Right lobe of liver (tissue), 6 donors: Measurements from ENCODE around the gene PAX8. TPM values are rescaled to one million over a fixed set of nuclear protein-coding genes. Genes with fewer than 3 reads are reported as not detected.
A peak's percentile ranks its signal among the peaks of the same experiment; 100 is the strongest.

Source experiments
- ATAC-seq, 4 donors: fragments of 200-7000 bp; cut with Tn5 transposase; one replicate each; pipeline ENCODE4 v1.9.1; 2020; ENCODE audit warnings: mild to moderate bottlenecking in 4 of 4, moderate library complexity in 4 of 4
- DNase-seq, 3 donors: peaks; one replicate each; pipeline ENCODE4 v3.0.0-alpha.2; 2020
- H3K27ac ChIP-seq, 3 donors: fragments of 200-600 bp; one replicate each; pipeline ENCODE4 v1.8.0; 2022
- H3K27me3 ChIP-seq, 2 donors: fragments of 200-600 bp; one replicate each; pipeline ENCODE4 v1.8.0; 2022
- H3K36me3 ChIP-seq, 4 donors: fragments of 200-600 bp; sonication (generic) in 1 of 4; one replicate each; pipeline versions ENCODE4 v1.5.1 to v1.8.0; 2017 to 2022; ENCODE audit warnings: control low read depth in 1 of 4
- H3K4me1 ChIP-seq, 4 donors: fragments of 200-600 bp; sonication (generic) in 1 of 4; one replicate each; pipeline versions ENCODE4 v1.5.1 to v1.8.0; 2017 to 2022; ENCODE audit warnings: control low read depth in 1 of 4
- H3K4me3 ChIP-seq, 3 donors: fragments of 200-600 bp; one replicate each; pipeline ENCODE4 v1.8.0; 2022
- H3K9me3 ChIP-seq, 4 donors: fragments of 200-600 bp; sonication (generic) in 1 of 4; one replicate each; pipeline versions ENCODE4 v1.5.1 to v1.8.0; 2017 to 2022; ENCODE audit warnings: control low read depth in 1 of 4
- CTCF ChIP-seq, 4 donors: fragments of 200-600 bp in 3 of 4; fragments of 450-650 bp in 1 of 4; IDR thresholded peaks; one replicate each; pipeline versions ENCODE4 v1.5.1 to v1.8.0; 2016 to 2022; ENCODE audit warnings: antibody characterized with exemption in 4 of 4, mild to moderate bottlenecking in 2 of 4
- POLR2A ChIP-seq: fragments of 450-650 bp; IDR thresholded peaks from one replicate; pipeline ENCODE4 v1.6.1; 2017; ENCODE audit warnings: antibody characterized with exemption, mild to moderate bottlenecking
- WGBS: methylation state at CpG from one replicate; pipeline ENCODE4 v1.1.6; 2018; ENCODE audit warnings: low coverage, low lambda C conversion rate; ENCODE audit not compliant: insufficient coverage; ENCODE audit errors: missing lambda C conversion rate; 5-methylcytosine and 5-hydroxymethylcytosine counted together
- intact Hi-C, 2 donors: fragments of 100-400 bp; cut with DNase I; formaldehyde crosslinking; loops; one replicate each; pipeline versions ENCODE4 v1.11.2 to v1.14.1; 2022
- total RNA-seq, 6 experiments: library from RNA; depleted of rRNA in 2 of 6; stranded (reverse); fragments of >200 nt in 2 of 6; fragmentation: NEBNext Ultra II Directional in 3 of 6; extraction: Animal tissue kit (Norgen Biotek cat#: 25700) in 3 of 6; gene quantifications; one replicate each; pipeline versions ENCODE4 v1.1.0 to v1.2.4, GENCODE V29; 2016 to 2023
- donor health status: DM: no; HTN: yes; CAD: no.
- donor health status: DM: no; HTN: no; CAD: no.
- donor health status: DM: no; HTN: no; CAD: no.
- donor health status: DM: no; HTN: yes; CAD: no.
- donor health status: DM: no; HTN: yes; CAD: no.

The PAX8 gene
- total RNA-seq, 6 experiments from 2014 or later, result 0.27 to 1.9 (median 0.86) TPM

GRCh38 chr2:113240915-113241911 lies 37.5 kb downstream of the PAX8 start:
- no peaks in the 10 kb centered on the region for H3K36me3 ChIP-seq
- H3K9me3 ChIP-seq, result no peaks in the 10 kb centered on the region
- peaks cover 0 to 46% (median 8%) of the 10 kb centered on the region in 4 donors for H3K4me1 ChIP-seq
- intact Hi-C loops, result no loop called here
- H3K27me3 ChIP-seq, result no peaks in the 10 kb centered on the region
- ATAC-seq, result peak in 3 of 4 donors; percentile 5 to 84 (median 33)
- WGBS, result 54% methylated on average over 12 of the region's 18 CpGs
- H3K4me3 ChIP-seq, result no peak overlapping the region
- peak overlapping the region in 1 of 3 donors; percentile 34 for H3K27ac ChIP-seq
- no peak for TF ChIP-seq CTCF (IDR thresholded peaks at IDR 0.05)
- TF ChIP-seq POLR2A, result no peak
- DNase-seq, result peak in 1 of 3 donors; percentile 72

- Histone ChIP-seq H3K27ac (peak overlapping the region in 1 of 3 donors; percentile 34), H3K27me3 (no peaks in the 10 kb centered on the region), H3K9me3 (no peaks in the 10 kb centered on the region), H3K36me3 (no peaks in the 10 kb centered on the region), H3K4me3 (no peak overlapping the region), H3K4me1 (peaks cover 0 to 37% (median 3%) of the 10 kb centered on the region in 4 donors)
- ATAC-seq (peak; percentile 61 to 83 (median 72)), DNase-seq (peak; percentile 89 to 90 (median 89))
- intact Hi-C loops, result no loop called here
- WGBS, result 28% methylated on average over 13 of the region's 15 CpGs
- TF ChIP-seq POLR2A (peak; percentile 11), CTCF (IDR thresholded peaks at IDR 0.05) (no peak)
Observed at GRCh38 chr2:113240150-113240914, 38.4 kb downstream of the PAX8 start.

- peak overlapping the region in 1 of 3 donors; percentile 34 for H3K27ac ChIP-seq
Observed at GRCh38 chr2:113238871-113239839, 39.6 kb downstream of the PAX8 start.

More at GRCh38 chr2:113238871-113239839, 39.6 kb downstream of the PAX8 start:
- Histone ChIP-seq H3K9me3 (no peaks in the 10 kb centered on the region), H3K27me3 (no peaks in the 10 kb centered on the region), H3K36me3 (no peaks in the 10 kb centered on the region), H3K4me1 (peaks cover 0 to 28% (median 0%) of the 10 kb centered on the region in 4 donors), H3K4me3 (no peak overlapping the region)
- DNase-seq, result no peak
- no peak for ATAC-seq
- intact Hi-C loops, result no loop called here
- TF ChIP-seq CTCF (IDR thresholded peaks at IDR 0.05), result no peak
- WGBS, result 67% methylated on average over 8 of the region's 9 CpGs
